Nephron (organoid): ENCODE data around the gene MGME1.
A peak's percentile ranks its signal among the peaks of the same experiment; 100 is the strongest.

ENCODE experiments used
- H3K27ac Mint-ChIP-seq, 3 experiments: 2 replicates each; pipeline ENCODE4 v1.8.0; 2020; ENCODE audit warnings: mixed read lengths in 3 of 3, mild to moderate bottlenecking in 2 of 3, moderate library complexity in 1 of 3
- H3K27me3 Mint-ChIP-seq: 2 replicates; pipeline ENCODE4 v1.8.0; 2021; ENCODE audit warnings: low read depth, mild to moderate bottlenecking, moderate library complexity, mixed read lengths
- H3K36me3 Mint-ChIP-seq: 2 replicates; pipeline ENCODE4 v1.8.0; 2020; ENCODE audit warnings: low read depth, mixed read lengths
- H3K4me1 Mint-ChIP-seq: 2 replicates; pipeline ENCODE4 v1.8.0; 2020; ENCODE audit warnings: mixed read lengths
- H3K4me3 Mint-ChIP-seq, 3 experiments: 2 replicates each; pipeline ENCODE4 v1.8.0; 2020; ENCODE audit warnings: mild to moderate bottlenecking in 3 of 3, mixed read lengths in 3 of 3, moderate library complexity in 2 of 3
- H3K9me3 Mint-ChIP-seq: 2 replicates; pipeline ENCODE4 v1.8.0; 2020; ENCODE audit warnings: mixed read lengths
- CTCF ChIP-seq, 3 experiments: fragments of 200-600 bp; sonication (generic); IDR thresholded peaks; one replicate each; pipeline ENCODE4 v1.5.0; 2021; ENCODE audit warnings: antibody characterized with exemption in 3 of 3; ENCODE audit not compliant: unreplicated experiment in 3 of 3

MGME1 gene

GRCh38 chr20:18009116-18009515 lies 40.3 kb downstream of the MGME1 start:
- no peak for TF ChIP-seq CTCF (IDR thresholded peaks at IDR 0.05; ENCODE audit: unreplicated experiment in 3 of 3)
- Mint-ChIP-seq H3K4me3 (no peak overlapping the region), H3K4me1 (peaks cover 56% of the 10 kb centered on the region), H3K9me3 (peaks cover 8% of the 10 kb centered on the region), H3K27ac (peak overlapping the region in 1 of 3 experiments; percentile 61), H3K36me3 (peaks cover 4% of the 10 kb centered on the region), H3K27me3 (peaks cover 12% of the 10 kb centered on the region)

- Mint-ChIP-seq H3K27ac (peak overlapping the region; percentile 24 to 59 (median 28)), H3K36me3 (peaks cover 4% of the 10 kb centered on the region), H3K4me3 (no peak overlapping the region), H3K4me1 (peaks cover 41% of the 10 kb centered on the region), H3K27me3 (peaks cover 12% of the 10 kb centered on the region), H3K9me3 (peaks cover 8% of the 10 kb centered on the region)
- TF ChIP-seq CTCF (IDR thresholded peaks at IDR 0.05; ENCODE audit: unreplicated experiment in 3 of 3): no peak
These were observed 42.7 kb downstream of the MGME1 start for GRCh38 chr20:18011482-18011881.

GRCh38 chr20:18011951-18012645 lies 43.3 kb downstream of the MGME1 start:
- H3K9me3 Mint-ChIP-seq: peaks cover 8% of the 10 kb centered on the region
- H3K36me3 Mint-ChIP-seq: peaks cover 4% of the 10 kb centered on the region
- H3K4me1 Mint-ChIP-seq: peaks cover 37% of the 10 kb centered on the region
- H3K27me3 Mint-ChIP-seq: peaks cover 12% of the 10 kb centered on the region
- no peak overlapping the region for H3K4me3 Mint-ChIP-seq
- TF ChIP-seq CTCF (IDR thresholded peaks at IDR 0.05; ENCODE audit: unreplicated experiment in 3 of 3): no peak
- H3K27ac Mint-ChIP-seq: peak overlapping the region in 2 of 3 experiments; percentile 24 to 59

GRCh38 chr20:18012901-18013300 lies 44.1 kb downstream of the MGME1 start:
- Mint-ChIP-seq H3K36me3 (peaks cover 4% of the 10 kb centered on the region), H3K27me3 (peaks cover 7% of the 10 kb centered on the region), H3K9me3 (peaks cover 8% of the 10 kb centered on the region), H3K4me3 (no peak overlapping the region), H3K4me1 (peaks cover 29% of the 10 kb centered on the region), H3K27ac (no peak overlapping the region)
- no peak for TF ChIP-seq CTCF (IDR thresholded peaks at IDR 0.05; ENCODE audit: unreplicated experiment in 3 of 3)

- peaks cover 19% of the 10 kb centered on the region for H3K4me1 Mint-ChIP-seq
- H3K4me3 Mint-ChIP-seq: no peak overlapping the region
- H3K27ac Mint-ChIP-seq: no peak overlapping the region
- H3K9me3 Mint-ChIP-seq: peaks cover 8% of the 10 kb centered on the region
- H3K27me3 Mint-ChIP-seq: no peaks in the 10 kb centered on the region
- no peak for TF ChIP-seq CTCF (IDR thresholded peaks at IDR 0.05; ENCODE audit: unreplicated experiment in 3 of 3)
- peaks cover 4% of the 10 kb centered on the region for H3K36me3 Mint-ChIP-seq
These were observed 45.6 kb downstream of the MGME1 start for GRCh38 chr20:18014411-18014810.

- H3K9me3 Mint-ChIP-seq: peaks cover 1% of the 10 kb centered on the region
- peaks cover 11% of the 10 kb centered on the region for H3K27me3 Mint-ChIP-seq
- H3K27ac Mint-ChIP-seq: no peak overlapping the region
- TF ChIP-seq CTCF (IDR thresholded peaks at IDR 0.05; ENCODE audit: unreplicated experiment in 3 of 3): no peak
- peaks cover 10% of the 10 kb centered on the region for H3K4me1 Mint-ChIP-seq
- no peaks in the 10 kb centered on the region for H3K36me3 Mint-ChIP-seq
- H3K4me3 Mint-ChIP-seq: no peak overlapping the region
These were observed 48.0 kb downstream of the MGME1 start for GRCh38 chr20:18016772-18017171.
